CD4-positive, alpha-beta T cell treated with Interleukin-17A for 1 hour (primary cell): ENCODE measurements around the gene FAT1.

ENCODE experiments used
- DNase-seq: peaks from one replicate; pipeline ENCODE4 v3.0.0-alpha.2; 2020

The FAT1 gene

GRCh38 chr4:186647821-186648220, 75.8 kb downstream of the FAT1 start:
- no peak for DNase-seq

DNA sequence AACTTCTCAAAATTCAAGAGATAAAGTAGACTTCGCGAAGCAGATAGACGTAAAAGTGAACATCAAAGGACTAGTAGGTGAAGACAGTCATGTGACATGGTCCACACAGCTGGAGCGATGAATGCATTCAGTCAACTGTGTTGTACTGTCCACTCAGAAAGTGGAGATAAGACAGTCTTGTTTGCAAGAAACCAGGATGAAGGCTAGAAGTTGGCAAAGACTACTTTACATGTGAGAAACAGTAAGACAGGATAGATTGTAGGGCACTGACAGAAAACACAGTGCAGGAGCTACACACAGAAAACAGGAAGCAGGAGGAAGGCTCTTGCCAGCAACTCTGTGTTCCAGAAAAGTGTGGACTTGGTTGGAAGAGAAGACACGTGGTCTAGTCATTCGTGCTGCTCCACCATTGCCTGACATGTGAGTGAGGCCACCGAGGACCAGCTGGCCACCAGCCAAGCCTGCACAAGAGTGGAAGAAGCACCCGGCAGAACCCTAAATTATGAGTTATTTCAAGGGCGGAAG, 78.9 kb downstream of the FAT1 start:
- DNase-seq: no peak

DNA sequence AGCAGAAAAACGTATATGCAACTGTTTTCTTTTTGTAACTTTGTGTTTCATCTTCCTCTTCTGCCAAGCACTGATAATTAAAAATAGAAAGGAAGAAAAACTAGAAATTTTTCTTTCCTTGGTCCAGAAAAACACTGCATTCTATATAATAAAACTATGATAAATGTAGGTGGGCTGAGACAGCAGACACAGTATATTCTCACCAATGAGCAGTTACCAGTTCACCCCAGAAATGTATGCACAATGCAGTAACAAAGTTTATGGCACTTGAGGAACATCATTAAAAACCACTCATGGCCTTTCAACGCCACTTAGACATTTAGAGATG, 79.4 kb downstream of the FAT1 start:
- DNase-seq: no peak

GRCh38 chr4:186643501-186644310, 80.0 kb downstream of the FAT1 start:
- no peak for DNase-seq

- no peak for DNase-seq
These were observed 80.7 kb downstream of the FAT1 start for GRCh38 chr4:186642998-186643397.

DNA sequence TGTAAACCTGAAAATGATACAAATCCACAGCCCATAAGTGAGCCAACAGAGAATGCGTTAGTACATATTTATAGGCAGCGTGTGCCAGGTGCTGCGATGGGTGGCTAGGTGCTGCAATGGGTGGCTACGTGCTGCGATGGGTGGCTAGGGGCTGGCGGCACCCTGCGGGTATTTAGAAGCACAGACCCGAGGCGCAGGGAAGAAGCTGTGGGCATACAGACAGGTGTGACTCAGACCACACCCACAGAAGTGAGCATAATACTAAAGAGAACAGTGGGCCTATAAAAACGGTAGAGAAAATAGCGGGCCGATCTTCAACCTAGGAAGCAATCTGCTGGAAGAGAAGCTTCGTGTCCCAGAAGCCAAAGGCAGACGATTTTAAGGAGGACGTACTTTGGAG, 81.1 kb downstream of the FAT1 start:
- no peak for DNase-seq

DNA sequence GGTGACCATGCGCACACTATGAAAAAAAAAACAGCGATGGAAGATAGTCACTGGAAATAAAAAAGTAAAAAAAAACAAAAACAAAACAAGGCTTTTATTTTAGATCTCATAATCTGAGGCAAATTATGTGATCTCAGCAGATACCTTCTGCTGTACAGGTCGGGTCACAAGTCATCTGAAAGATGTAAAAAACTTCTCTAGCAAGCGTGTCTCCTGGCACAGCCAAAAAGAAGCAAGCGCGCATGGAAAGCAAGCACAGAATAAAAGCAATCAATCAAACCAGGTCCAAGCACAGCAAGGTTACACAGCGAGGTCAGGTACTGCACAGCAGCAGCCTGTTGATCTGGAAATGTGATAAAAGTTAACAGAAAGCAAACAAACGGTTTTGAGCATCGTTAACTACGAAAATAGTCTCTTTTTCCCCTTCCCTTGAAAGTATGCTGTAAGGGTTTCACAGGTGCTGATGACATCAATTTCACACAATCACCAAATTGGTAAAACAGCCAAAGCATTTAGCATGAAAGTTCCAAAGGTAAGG, 89.0 kb downstream of the FAT1 start:
- DNase-seq: no peak

DNA sequence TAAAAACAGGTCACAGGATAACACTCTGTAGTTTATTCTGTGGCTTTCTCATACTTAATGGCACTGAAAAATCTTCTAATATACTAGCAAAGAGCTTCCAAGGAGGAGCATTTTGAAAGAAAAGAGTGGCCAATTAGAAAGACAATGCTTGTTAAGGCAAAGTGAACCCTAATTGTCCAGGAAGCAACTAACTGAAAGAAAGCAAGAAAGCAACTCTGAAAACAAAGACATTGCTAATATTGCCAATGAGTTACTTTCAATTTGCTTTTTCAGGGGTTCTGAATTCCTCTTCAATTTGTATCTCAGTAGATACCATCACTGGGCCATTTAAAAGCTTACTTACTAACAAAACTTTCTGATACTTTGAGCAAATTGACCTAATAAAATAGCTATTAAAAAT, 89.8 kb downstream of the FAT1 start:
- DNase-seq: no peak

GRCh38 chr4:186630128-186630527, 93.5 kb downstream of the FAT1 start:
- no peak for DNase-seq

GRCh38 chr4:186628058-186628711, 95.5 kb downstream of the FAT1 start:
- DNase-seq: peak; percentile 1

- DNase-seq: no peak
These were observed 96.3 kb downstream of the FAT1 start for GRCh38 chr4:186627226-186627865.

DNA sequence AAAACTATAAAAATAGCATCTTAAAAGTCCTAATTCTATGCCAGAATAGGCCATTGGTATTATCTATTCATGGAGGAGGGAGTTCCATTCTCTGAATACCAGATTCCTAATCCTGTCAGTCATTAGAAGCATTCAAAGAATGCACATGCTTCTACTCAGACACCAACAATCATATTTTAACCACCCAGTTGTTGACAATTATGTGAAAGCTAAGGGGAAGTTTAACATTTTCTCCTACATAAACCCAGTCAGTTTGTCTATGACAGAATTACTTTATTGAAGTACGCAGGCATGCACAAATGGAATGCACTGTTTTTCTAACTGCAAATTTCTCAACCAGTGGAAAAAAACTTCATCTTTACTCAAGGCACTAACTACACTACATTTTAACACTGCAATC, 98.7 kb downstream of the FAT1 start:
- no peak for DNase-seq

GRCh38 chr4:186623546-186623945, 100.1 kb downstream of the FAT1 start:
- DNase-seq: no peak

GRCh38 chr4:186622788-186623464, 100.7 kb downstream of the FAT1 start:
- DNase-seq: no peak

DNA sequence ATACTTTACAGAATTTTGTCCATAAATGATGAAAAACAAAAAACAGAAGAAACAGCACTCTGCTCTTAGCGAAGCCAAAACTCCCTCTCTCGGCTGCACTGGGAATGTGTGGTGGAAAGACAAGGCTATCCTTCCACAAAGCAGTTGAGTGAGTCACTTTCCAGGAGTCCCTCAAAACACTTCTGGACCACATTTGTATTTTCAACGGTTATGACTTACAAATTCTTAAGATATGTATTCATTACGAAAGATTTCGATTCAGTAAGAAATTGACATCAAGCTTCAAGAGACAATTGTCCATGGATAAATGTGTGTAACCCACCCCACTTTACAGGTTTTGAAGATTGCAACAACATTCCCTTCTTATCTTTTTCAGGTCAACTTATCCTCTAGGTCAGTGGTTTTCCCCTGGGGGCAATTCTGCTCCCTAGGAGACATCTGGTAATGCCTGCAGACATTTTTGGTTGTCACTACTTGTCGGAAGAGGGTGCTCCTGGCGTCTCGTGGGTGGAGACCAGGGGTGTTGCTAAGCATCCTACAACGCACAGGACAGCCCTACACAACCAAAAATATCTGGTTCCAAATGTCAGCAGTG, 101.6 kb downstream of the FAT1 start:
- no peak for DNase-seq

GRCh38 chr4:186619088-186619487, 104.6 kb downstream of the FAT1 start:
- no peak for DNase-seq

DNA sequence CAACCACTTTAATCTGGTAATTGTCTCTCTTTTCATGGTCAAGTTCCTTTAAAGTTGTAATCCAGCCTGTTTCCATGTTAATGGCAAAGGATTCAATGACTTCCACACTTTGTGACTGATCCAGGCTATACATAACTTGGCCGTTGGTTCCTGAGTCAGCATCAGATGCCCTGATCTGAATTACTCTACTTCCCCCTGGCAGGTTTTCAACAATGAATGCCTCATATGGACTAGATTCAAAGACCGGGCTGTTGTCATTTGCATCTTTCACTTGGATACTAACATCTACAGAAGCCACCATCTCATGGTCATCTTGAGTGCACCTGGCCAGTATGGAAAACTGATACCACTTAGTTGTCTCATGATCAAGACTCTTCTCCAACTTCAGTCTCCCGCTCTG, 105.7 kb downstream of the FAT1 start:
- DNase-seq: no peak

DNA sequence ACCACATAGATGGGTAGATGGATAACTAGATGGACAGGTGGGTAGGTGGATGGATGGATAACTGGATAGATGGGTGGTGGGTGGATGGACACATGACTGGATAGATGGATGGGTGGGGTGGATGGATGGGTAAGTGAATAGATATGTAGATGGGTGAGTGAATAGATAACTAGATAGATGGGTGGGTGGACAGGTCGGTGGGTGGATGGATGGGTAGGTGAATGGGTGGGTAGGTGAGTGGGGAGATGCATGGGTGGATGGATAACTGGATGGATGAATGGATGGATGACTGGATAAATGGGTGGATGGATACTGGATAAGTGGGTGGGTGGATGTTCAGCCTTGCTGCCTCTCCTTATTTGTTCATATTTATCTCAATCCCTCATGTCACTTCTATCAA, 116.2 kb downstream of the FAT1 start:
- DNase-seq: no peak

DNA sequence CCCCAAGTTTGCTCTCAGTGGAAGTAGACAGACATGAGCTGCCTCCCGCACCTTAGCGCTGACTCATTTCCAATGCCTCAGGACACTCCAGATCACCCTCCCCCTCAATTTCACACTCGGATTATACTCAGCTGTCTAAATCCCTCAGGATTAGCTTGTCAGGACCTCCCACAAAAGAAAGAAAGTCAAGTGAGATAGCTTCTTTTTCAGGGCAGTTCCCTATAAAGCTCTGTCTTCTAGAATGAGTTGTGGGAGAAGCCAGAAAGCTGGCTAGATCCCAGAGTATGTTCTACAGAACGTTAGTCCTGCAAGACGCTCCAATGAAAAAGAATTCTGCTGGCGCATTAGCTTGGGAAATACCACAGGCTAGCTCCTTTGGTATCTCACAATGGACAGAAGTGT, 117.1 kb downstream of the FAT1 start:
- no peak for DNase-seq

GRCh38 chr4:186605261-186605865, 118.3 kb downstream of the FAT1 start:
- no peak for DNase-seq

DNA sequence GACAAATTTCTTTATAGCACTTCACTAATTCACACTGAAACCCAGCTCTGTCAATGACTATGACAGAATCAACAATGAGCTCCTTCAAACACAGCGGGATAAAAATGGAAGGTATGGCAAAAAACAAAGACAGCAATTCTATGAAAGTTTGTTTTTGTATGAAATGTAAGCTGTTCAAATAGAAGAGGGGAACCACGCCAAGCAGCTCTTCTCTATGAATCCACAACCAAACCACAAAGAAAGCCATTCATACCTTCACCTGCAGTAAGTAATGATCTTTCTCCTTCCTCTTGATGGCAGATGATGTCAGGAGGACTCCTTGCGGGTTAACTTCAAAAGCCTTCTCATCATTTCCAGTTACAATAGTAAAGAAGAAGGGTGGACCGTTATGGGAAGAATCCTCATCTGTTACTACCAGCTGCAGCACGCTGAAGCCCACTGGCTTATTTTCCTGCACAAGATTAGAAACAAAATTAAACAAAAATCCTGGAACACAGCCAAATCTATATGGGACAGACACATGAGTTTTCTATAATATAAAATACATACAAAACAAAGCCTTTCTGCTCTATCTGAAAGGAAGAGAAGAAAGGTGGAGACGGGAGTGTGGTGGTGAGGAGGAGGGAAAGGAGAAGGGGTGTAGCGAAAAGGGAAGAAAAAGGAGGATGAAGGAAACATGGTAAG, 119.4 kb downstream of the FAT1 start:
- DNase-seq: no peak

DNA sequence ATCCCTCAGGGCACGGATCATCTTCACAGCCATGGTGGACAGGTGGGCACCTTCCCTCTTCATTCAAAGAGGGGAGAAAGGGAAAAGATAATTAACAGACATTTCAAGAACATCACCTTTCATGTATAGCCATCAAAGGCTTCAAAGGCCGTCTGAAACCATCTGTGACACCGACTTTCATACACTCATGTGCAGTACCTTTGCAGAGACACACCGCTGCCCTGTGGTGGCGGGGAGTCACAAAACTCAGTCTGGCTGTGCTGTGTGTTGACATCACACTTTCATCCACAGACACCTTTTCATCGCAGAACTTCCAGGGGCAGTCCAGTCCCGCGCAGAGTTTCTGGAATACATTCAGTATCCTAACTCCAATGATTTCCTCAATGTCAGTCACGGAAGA, 120.7 kb downstream of the FAT1 start:
- no peak for DNase-seq
